Smooth muscle cell (in vitro differentiated cells): ENCODE data around the gene GPLD1. TPM values are rescaled to one million over a fixed set of nuclear protein-coding genes. Genes with fewer than 3 reads are reported as not detected.

ENCODE experiments used
- DNase-seq: peaks from one replicate; lab custom pipeline; 2025; ENCODE audit not compliant: unreplicated experiment; lab: John Stamatoyannopoulos, UW
- H2AFZ ChIP-seq: fragments of 200-600 bp; sonication (generic); 2 replicates; pipeline ENCODE4 v1.6.0; 2016; ENCODE audit warnings: antibody characterized with exemption, low read depth, mild to moderate bottlenecking
- H3F3A ChIP-seq: fragments of 200-600 bp; sonication (generic); 2 replicates; pipeline ENCODE4 v1.6.0; 2017; ENCODE audit warnings: antibody characterized with exemption, low read depth
- H3K27ac ChIP-seq: fragments of 200-600 bp; sonication (generic); 2 replicates; pipeline ENCODE4 v1.5.1; 2016; ENCODE audit warnings: low read depth, mild to moderate bottlenecking
- H3K27me3 ChIP-seq: fragments of 200-600 bp; sonication (generic); 2 replicates; pipeline ENCODE4 v1.6.1; 2016; ENCODE audit warnings: low read depth, mild to moderate bottlenecking
- H3K36me3 ChIP-seq: fragments of 200-600 bp; sonication (generic); 2 replicates; pipeline ENCODE4 v1.5.1; 2016; ENCODE audit warnings: low read depth
- H3K4me1 ChIP-seq: fragments of 200-600 bp; sonication (generic); 2 replicates; pipeline ENCODE4 v1.5.1; 2016; ENCODE audit warnings: low read depth
- H3K4me2 ChIP-seq: fragments of 200-600 bp; sonication (generic); 2 replicates; pipeline ENCODE4 v1.6.0; 2016; ENCODE audit warnings: mild to moderate bottlenecking
- H3K4me3 ChIP-seq: fragments of 200-600 bp; sonication (generic); 2 replicates; pipeline ENCODE4 v1.5.1; 2016; ENCODE audit warnings: mild to moderate bottlenecking
- H3K79me2 ChIP-seq: fragments of 200-600 bp; sonication (generic); 2 replicates; pipeline ENCODE4 v1.6.0; 2016; ENCODE audit warnings: low read depth, mild to moderate bottlenecking
- H3K9ac ChIP-seq: fragments of 200-600 bp; sonication (generic); 2 replicates; pipeline ENCODE4 v1.6.0; 2016; ENCODE audit warnings: low read depth
- H3K9me3 ChIP-seq: fragments of 200-600 bp; sonication (generic); replicated peaks from 2 replicates; pipeline ENCODE4 v1.5.1; 2016; ENCODE audit warnings: low read depth
- H4K20me1 ChIP-seq: fragments of 200-600 bp; sonication (generic); 2 replicates; pipeline ENCODE4 v1.6.0; 2016; ENCODE audit warnings: low read depth
- WGBS: methylation state at CpG from one replicate; pipeline ENCODE4 v1.1.7; 2016; ENCODE audit warnings: low lambda C conversion rate; 5-methylcytosine and 5-hydroxymethylcytosine counted together
- polyA plus RNA-seq: library from polyadenylated mRNA; unstranded; fragments of >200 nt; fragmentation: Nextera tagmentation; extraction: Ambion mirVana; gene quantifications from 2 replicates; pipeline ENCODE4 v1.2.1, GENCODE V29; 2016
- total RNA-seq: library from RNA; depleted of rRNA; stranded (reverse); fragments of >200 nt; gene quantifications from 2 replicates; pipeline ENCODE4 v1.2.3, GENCODE V29; 2014
- TF ChIP-seq, protein P1 (sequence below): fragments of 200-600 bp; sonication (generic); IDR thresholded peaks from 2 replicates; pipeline ENCODE4 v1.5.1; 2017; ENCODE audit warnings: borderline replicate concordance, mild to moderate bottlenecking, antibody characterized with exemption; ENCODE audit not compliant: insufficient read depth, poor library complexity, severe bottlenecking

GPLD1 gene
- total and polyA plus RNA-seq, 2 experiments from 2014 or later, result 0.13 to 0.14 TPM

GRCh38 chr6:24464253-24465038, 24.9 kb downstream of the GPLD1 start:
- no peak for DNase-seq
- TF ChIP-seq, protein P1, sequence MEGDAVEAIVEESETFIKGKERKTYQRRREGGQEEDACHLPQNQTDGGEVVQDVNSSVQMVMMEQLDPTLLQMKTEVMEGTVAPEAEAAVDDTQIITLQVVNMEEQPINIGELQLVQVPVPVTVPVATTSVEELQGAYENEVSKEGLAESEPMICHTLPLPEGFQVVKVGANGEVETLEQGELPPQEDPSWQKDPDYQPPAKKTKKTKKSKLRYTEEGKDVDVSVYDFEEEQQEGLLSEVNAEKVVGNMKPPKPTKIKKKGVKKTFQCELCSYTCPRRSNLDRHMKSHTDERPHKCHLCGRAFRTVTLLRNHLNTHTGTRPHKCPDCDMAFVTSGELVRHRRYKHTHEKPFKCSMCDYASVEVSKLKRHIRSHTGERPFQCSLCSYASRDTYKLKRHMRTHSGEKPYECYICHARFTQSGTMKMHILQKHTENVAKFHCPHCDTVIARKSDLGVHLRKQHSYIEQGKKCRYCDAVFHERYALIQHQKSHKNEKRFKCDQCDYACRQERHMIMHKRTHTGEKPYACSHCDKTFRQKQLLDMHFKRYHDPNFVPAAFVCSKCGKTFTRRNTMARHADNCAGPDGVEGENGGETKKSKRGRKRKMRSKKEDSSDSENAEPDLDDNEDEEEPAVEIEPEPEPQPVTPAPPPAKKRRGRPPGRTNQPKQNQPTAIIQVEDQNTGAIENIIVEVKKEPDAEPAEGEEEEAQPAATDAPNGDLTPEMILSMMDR, result no peak
- no peaks in the 10 kb centered on the region for H4K20me1 ChIP-seq
- WGBS, result 86% methylated on average over 11 of the region's 11 CpGs
- H3K9me3 ChIP-seq, result no peaks in the 10 kb centered on the region
- no peaks in the 10 kb centered on the region for H3K36me3 ChIP-seq
- H3K4me1 ChIP-seq, result no peaks in the 10 kb centered on the region
- no peak overlapping the region for H3K4me3 ChIP-seq
- H3K79me2 ChIP-seq, result no peaks in the 10 kb centered on the region
- H3K27ac ChIP-seq, result no peak overlapping the region
- H3K4me2 ChIP-seq, result no peak overlapping the region
- H3F3A ChIP-seq, result no peaks in the 10 kb centered on the region
- H3K27me3 ChIP-seq, result no peaks in the 10 kb centered on the region
- H2AFZ ChIP-seq, result no peak overlapping the region
- no peak overlapping the region for H3K9ac ChIP-seq

DNA sequence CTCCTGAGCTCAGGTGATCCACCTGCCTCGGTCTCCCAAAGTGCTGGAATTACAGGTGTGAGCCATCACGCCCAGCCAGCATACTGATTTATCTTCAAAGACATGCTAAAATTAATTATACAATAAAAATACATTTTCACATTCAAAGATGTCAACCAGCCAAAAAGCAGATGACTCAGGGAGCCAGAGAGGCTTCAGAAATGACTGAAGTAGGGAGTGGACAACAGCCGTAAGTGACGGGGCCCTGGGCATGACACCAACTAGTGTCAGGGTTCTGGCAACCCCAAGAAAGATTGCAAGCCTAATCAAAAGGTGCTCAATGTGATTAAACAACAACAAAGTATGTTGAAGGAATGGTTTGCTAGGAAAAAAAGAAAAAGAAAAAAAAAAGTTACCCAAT, 28.4 kb downstream of the GPLD1 start:
- Histone ChIP-seq H2AFZ (no peak overlapping the region), H3F3A (no peaks in the 10 kb centered on the region), H3K9ac (no peak overlapping the region), H4K20me1 (no peaks in the 10 kb centered on the region), H3K27me3 (no peaks in the 10 kb centered on the region), H3K79me2 (no peaks in the 10 kb centered on the region), H3K4me2 (no peak overlapping the region), H3K9me3 (no peaks in the 10 kb centered on the region), H3K27ac (no peak overlapping the region), H3K36me3 (no peaks in the 10 kb centered on the region), H3K4me3 (no peak overlapping the region), H3K4me1 (no peaks in the 10 kb centered on the region)
- 96% methylated on average over 4 of the region's 4 CpGs for WGBS
- no peak for DNase-seq
- TF ChIP-seq, protein P1, result no peak

GRCh38 chr6:24458941-24459340, 30.4 kb downstream of the GPLD1 start:
- H3K27ac ChIP-seq, result no peak overlapping the region
- H3F3A ChIP-seq, result no peaks in the 10 kb centered on the region
- H4K20me1 ChIP-seq, result no peaks in the 10 kb centered on the region
- no peaks in the 10 kb centered on the region for H3K9me3 ChIP-seq
- H2AFZ ChIP-seq, result no peak overlapping the region
- DNase-seq, result no peak
- 96% methylated on average over 2 of the region's 2 CpGs for WGBS
- TF ChIP-seq, protein P1, result no peak
- H3K4me1 ChIP-seq, result no peaks in the 10 kb centered on the region
- H3K27me3 ChIP-seq, result no peaks in the 10 kb centered on the region
- no peaks in the 10 kb centered on the region for H3K79me2 ChIP-seq
- no peaks in the 10 kb centered on the region for H3K36me3 ChIP-seq
- no peak overlapping the region for H3K9ac ChIP-seq
- H3K4me2 ChIP-seq, result no peak overlapping the region
- H3K4me3 ChIP-seq, result no peak overlapping the region

DNA sequence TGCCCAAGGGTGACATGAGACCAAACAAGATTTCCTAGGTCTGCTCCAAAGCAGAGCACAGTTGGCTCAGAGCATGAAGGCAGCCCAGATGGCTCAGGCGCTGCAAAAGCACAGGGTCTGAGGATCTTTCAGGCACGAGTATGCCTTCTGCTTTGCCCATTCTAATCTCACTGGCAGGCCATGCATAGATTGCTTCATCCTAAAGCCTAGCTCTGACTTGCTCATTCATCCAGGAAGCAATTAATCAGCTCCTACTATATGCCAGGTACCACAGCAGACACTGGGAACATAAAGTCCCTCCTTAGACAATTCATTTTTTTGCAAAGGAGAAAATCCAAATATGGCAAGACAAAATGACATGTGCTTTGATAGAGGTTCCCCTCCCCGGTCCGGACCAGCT, 31.2 kb downstream of the GPLD1 start:
- Histone ChIP-seq H3K4me2 (no peak overlapping the region), H3K79me2 (no peaks in the 10 kb centered on the region), H3K27ac (no peak overlapping the region), H3K27me3 (no peaks in the 10 kb centered on the region), H3K9ac (no peak overlapping the region), H2AFZ (no peak overlapping the region), H3K4me1 (no peaks in the 10 kb centered on the region), H3F3A (no peaks in the 10 kb centered on the region), H3K9me3 (no peaks in the 10 kb centered on the region), H4K20me1 (no peaks in the 10 kb centered on the region), H3K4me3 (no peak overlapping the region), H3K36me3 (no peaks in the 10 kb centered on the region)
- DNase-seq, result no peak
- WGBS, result 63% methylated on average over 4 of the region's 4 CpGs
- TF ChIP-seq, protein P1, result no peak
